Bronchial epithelial cell (primary cell): ENCODE data around the gene PRPF38A. TPM values are rescaled to one million over a fixed set of nuclear protein-coding genes. Genes with fewer than 3 reads are reported as not detected.
A peak's percentile ranks its signal among the peaks of the same experiment; 100 is the strongest.

Experiments
- DNase-seq: peaks from one replicate; pipeline ENCODE4 v3.0.0-alpha.2; 2010; ENCODE audit warnings: low read depth
- FAIRE-seq: peaks from 2 replicates; lab custom pipeline; 2011; peaks lifted over from hg19 to GRCh38; lab: Jason Lieb, UNC
- H3K27me3 ChIP-seq: 2 replicates; pipeline ENCODE4 v1.5.1; 2011; ENCODE audit warnings: low read length; ENCODE audit not compliant: control insufficient read depth, insufficient read depth
- H3K36me3 ChIP-seq: 2 replicates; pipeline ENCODE4 v1.5.1; 2011; ENCODE audit warnings: low read length; ENCODE audit not compliant: control insufficient read depth, insufficient read depth
- H3K4me3 ChIP-seq: 2 replicates; pipeline ENCODE4 v1.5.1; 2011; ENCODE audit warnings: mild to moderate bottlenecking, low read depth, low read length, control low read depth
- total RNA-seq: library from RNA; depleted of rRNA; stranded (reverse); fragments of >200 nt; gene quantifications from 2 replicates; pipeline ENCODE4 v1.2.1, GENCODE V29; 2014
- TF ChIP-seq, protein P1 (sequence below): IDR thresholded peaks from 2 replicates; pipeline ENCODE4 v1.5.1; 2011; ENCODE audit warnings: mild to moderate bottlenecking, moderate library complexity, low read length, control low read depth, inconsistent platforms; ENCODE audit not compliant: insufficient read depth, severe bottlenecking

PRPF38A gene
- total RNA-seq, 1 donor from 2014 or later, result 6.6 TPM

DNA sequence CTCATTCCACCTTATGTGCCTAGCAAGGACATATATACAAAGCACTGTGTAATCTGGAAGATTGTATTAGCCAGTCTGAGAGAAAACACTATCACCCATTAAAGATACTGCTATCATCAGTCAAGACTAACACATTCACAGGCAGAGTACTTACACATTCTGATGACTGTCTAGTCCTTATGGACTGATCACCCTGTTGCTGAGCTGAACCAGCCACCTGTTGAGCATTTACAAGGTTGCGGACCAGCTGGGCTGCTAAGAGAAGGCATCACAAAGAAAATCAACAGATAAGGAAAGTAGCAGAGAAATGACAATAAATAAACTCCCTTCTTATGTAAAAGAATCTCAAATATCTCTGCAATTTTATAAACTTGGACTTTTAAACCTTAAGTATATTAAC lies 30.8 kb downstream of the PRPF38A start:
- peaks cover 4% of the 10 kb centered on the region for H3K36me3 ChIP-seq
- TF ChIP-seq, protein P1, sequence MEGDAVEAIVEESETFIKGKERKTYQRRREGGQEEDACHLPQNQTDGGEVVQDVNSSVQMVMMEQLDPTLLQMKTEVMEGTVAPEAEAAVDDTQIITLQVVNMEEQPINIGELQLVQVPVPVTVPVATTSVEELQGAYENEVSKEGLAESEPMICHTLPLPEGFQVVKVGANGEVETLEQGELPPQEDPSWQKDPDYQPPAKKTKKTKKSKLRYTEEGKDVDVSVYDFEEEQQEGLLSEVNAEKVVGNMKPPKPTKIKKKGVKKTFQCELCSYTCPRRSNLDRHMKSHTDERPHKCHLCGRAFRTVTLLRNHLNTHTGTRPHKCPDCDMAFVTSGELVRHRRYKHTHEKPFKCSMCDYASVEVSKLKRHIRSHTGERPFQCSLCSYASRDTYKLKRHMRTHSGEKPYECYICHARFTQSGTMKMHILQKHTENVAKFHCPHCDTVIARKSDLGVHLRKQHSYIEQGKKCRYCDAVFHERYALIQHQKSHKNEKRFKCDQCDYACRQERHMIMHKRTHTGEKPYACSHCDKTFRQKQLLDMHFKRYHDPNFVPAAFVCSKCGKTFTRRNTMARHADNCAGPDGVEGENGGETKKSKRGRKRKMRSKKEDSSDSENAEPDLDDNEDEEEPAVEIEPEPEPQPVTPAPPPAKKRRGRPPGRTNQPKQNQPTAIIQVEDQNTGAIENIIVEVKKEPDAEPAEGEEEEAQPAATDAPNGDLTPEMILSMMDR, result no peak
- FAIRE-seq, result no peak

DNA sequence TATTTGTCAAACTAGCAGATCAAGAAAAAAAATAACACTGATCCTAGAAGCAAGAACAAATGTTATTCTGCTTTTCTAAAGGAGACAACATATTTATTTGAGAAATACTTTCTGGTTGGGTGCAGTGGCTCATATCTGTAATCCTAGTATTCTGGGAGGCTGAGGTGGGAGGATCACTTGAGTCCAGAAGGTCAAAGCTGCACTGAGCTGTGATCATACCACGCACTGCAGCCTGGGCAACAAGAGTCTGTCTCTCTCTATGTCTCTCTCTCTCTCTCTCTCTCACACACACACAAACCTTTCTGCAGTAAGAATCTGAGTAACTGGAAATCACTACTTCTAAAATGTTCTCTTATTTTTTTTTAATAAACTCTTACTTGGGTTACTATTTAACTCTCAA lies 31.2 kb downstream of the PRPF38A start:
- TF ChIP-seq, protein P1, result no peak
- FAIRE-seq, result no peak
- no peak overlapping the region for H3K4me3 ChIP-seq
- H3K36me3 ChIP-seq, result peaks cover 4% of the 10 kb centered on the region
- no peak for DNase-seq
- no peaks in the 10 kb centered on the region for H3K27me3 ChIP-seq

More for the DNA sequence above, 30.8 kb downstream of the PRPF38A start:
- Histone ChIP-seq H3K4me3 (no peak overlapping the region), H3K27me3 (no peaks in the 10 kb centered on the region)
- DNase-seq, result no peak

DNA sequence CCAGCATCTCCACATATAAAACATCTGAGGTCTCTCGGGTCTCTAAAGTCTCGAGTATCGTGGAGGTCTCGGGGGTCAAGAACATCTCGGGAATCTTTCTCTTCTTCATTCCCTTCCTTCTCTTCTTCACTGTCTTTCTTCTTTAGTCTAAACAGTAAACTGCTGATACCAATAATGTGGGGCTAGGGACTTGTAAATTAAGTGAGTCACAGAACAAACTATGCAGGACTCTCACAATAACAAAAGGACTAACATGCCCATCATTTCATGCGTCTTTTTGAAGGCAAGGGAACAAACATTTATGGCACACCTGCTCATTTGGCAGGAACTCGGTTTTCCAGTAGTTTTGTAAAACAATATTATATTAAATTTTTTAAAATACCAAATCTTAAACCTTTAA lies 32.4 kb downstream of the PRPF38A start:
- H3K27me3 ChIP-seq, result no peaks in the 10 kb centered on the region
- no peak for DNase-seq

DNA sequence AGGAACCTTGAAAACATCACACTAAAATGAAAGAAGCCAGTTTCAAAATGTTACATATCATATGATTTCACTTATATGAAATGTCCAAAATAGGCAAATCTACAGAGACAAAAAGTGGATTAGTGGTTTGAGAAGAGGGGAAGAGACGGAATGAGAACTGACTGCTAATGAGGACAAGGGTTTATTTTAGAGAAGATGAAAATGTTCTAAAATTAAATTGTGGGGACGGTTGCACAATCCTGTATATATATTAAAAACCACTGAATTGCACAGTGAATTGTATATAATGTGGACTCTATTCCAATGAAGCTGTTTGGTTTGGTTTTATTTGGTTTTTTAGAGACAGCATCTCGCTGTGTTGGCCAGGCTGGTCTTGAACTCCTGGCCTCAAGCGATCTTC lies 35.6 kb downstream of the PRPF38A start:
- TF ChIP-seq, protein P1, result no peak
- DNase-seq, result no peak

More for the DNA sequence above, 32.4 kb downstream of the PRPF38A start:
- TF ChIP-seq, protein P1, result no peak
- FAIRE-seq, result no peak
- H3K36me3 ChIP-seq, result peaks cover 2% of the 10 kb centered on the region
- no peak overlapping the region for H3K4me3 ChIP-seq

DNA sequence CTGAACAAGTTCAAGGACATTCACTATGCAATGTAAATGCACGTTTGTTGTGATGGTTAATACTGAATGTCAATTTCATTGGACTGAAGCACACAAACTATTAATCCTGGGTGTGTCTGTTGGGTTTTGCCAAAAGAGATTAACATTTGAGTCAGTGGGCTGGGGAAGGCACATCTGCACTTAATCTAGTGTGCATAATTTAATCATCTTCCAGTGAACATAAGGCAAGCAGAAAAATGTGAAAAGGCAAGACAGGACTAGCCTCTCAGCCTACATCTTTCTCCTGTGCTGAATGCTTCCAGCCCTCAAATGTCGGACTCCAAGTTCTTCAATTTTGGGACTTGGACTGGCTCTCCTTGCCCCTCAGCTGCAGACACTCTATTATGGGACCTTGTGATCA lies 40.1 kb downstream of the PRPF38A start:
- FAIRE-seq, result no peak
- Histone ChIP-seq H3K36me3 (no peaks in the 10 kb centered on the region), H3K27me3 (no peaks in the 10 kb centered on the region), H3K4me3 (no peak overlapping the region)
- peak; percentile 10 for DNase-seq
- TF ChIP-seq, protein P1, result no peak

More for the DNA sequence above, 35.6 kb downstream of the PRPF38A start:
- no peak overlapping the region for H3K4me3 ChIP-seq
- H3K36me3 ChIP-seq, result peaks cover 2% of the 10 kb centered on the region
- FAIRE-seq, result no peak
- no peaks in the 10 kb centered on the region for H3K27me3 ChIP-seq

DNA sequence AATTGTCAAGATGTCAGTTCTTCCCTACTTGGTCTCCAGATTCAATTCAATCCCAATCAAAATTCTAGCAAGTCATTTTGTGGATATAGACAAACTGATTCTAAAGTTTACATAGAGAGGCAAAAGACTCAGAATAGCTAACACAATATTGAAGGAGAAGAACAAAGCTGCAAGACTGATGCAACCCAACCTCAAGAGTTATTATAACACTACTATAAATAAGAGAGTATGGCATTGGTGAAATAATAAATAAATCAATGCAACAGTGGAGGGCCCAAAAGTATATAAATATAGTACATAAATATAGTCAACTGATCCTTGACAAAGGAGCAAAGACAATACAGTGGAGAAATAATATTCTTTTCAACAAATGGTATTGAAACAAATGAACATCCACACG lies 49.7 kb downstream of the PRPF38A start:
- Histone ChIP-seq H3K4me3 (no peak overlapping the region), H3K36me3 (peaks cover 2% of the 10 kb centered on the region), H3K27me3 (no peaks in the 10 kb centered on the region)
- FAIRE-seq, result no peak
- TF ChIP-seq, protein P1, result no peak
- no peak for DNase-seq
